NCI-H146 treated with DMSO at 0.1 percent for 48 hours (cell line): Measurements from ENCODE around the gene USP47.

ENCODE experiments used
- DNase-seq: peaks from one replicate; lab custom pipeline; 2025; ENCODE audit not compliant: unreplicated experiment; lab: John Stamatoyannopoulos, UW

Gene USP47, protein sequence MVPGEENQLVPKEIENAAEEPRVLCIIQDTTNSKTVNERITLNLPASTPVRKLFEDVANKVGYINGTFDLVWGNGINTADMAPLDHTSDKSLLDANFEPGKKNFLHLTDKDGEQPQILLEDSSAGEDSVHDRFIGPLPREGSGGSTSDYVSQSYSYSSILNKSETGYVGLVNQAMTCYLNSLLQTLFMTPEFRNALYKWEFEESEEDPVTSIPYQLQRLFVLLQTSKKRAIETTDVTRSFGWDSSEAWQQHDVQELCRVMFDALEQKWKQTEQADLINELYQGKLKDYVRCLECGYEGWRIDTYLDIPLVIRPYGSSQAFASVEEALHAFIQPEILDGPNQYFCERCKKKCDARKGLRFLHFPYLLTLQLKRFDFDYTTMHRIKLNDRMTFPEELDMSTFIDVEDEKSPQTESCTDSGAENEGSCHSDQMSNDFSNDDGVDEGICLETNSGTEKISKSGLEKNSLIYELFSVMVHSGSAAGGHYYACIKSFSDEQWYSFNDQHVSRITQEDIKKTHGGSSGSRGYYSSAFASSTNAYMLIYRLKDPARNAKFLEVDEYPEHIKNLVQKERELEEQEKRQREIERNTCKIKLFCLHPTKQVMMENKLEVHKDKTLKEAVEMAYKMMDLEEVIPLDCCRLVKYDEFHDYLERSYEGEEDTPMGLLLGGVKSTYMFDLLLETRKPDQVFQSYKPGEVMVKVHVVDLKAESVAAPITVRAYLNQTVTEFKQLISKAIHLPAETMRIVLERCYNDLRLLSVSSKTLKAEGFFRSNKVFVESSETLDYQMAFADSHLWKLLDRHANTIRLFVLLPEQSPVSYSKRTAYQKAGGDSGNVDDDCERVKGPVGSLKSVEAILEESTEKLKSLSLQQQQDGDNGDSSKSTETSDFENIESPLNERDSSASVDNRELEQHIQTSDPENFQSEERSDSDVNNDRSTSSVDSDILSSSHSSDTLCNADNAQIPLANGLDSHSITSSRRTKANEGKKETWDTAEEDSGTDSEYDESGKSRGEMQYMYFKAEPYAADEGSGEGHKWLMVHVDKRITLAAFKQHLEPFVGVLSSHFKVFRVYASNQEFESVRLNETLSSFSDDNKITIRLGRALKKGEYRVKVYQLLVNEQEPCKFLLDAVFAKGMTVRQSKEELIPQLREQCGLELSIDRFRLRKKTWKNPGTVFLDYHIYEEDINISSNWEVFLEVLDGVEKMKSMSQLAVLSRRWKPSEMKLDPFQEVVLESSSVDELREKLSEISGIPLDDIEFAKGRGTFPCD (N-terminal part only)

DNA sequence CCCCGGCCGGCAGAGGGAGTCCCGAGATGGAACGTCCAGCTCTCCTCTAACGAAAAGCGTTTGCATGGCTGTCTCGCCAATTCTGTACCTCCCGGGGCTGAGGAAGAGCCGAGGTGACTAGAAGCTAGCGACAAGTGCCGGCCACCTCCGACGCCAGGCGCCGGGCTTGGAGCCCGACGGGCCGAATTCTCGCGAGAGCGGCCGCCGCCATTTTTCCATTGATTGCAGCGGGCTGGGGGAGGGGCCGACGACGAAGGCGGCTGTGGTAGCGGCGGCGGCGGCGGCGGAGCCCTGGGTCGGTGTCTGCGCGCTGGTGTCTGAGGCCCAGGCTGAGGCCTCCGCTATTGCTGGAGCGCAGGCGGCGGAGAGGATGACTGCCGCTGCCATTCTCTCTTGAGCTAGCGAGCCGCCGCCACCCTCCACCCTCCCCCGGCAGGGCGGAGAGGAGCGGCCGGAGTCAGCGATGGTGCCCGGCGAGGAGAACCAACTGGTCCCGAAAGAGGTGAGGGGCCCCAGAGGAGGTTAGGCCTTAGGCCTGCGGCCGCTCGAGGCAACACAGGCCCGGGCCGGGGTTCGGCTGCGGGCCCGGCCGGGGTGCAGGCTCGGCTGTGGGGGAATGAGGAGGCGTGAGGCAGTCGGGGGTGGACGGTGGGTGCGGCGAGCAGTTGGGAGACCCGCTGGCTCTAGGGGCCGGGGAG, at the start of gene USP47:
TSS of gene USP47 (plus strand) at position 250 of the 698 bp plus-strand sequence. CDS start at position 464, 214 bp downstream.
- DNase-seq, result peak; percentile 67

DNA sequence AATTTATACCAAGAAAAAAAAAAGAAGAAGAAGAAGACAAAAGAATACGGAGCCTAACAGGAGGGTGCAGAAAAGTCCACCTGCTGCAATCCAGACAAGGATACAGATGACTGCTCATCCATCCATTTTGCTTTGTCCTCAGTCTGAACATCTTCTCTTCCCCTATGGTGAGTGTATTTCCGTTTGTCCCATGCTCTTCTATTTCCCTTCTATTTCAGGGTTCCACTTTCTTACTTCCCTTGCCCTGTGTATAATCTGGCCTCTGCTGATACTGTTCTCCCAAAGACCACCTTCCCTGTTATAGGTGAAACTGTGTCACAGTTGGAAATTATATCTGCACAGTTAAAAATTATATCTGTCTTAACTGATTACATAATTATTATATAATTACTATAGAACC, 48.7 kb upstream of the USP47 start:
- peak; percentile 13 for DNase-seq

DNA sequence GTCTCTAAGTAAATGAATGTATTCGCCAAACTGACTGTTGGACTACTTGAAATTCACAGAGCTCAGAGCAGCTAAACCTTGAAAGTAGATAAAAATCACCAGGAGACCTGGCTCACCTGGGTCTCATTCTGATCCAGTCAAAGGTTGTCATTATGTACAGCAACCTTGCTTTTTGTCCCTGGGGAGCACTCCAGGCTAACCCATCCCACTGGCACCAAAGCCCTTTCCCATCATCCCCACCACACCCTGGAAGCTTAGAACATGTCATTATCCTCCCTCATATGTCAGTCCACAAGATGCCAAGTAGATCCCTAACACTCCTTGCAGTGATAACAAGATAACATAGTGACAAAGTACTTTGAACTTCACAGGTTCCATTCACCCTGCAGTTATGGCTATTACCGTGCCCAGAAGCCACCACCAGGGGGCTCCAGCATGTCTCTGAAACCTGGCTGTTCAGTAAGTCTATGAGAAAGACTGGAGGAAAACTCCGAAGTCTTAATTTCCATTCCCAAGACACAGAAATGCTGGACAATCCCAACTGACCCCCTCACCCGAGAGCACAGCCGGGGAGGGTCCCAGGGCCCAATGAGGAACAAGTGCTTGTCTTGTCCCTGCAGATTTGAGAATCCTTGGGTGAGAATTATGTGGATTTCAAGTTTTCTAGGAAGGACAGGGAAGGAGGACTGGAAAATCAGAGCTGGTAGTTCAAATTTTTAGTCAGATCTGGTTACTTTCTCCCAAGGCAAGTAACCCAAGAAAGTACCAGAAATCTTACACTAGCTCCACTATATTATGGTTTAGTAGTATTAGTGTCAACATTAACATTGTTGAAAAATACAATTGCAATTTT, 43.0 kb upstream of the USP47 start:
- DNase-seq, result peak; percentile 24

DNA sequence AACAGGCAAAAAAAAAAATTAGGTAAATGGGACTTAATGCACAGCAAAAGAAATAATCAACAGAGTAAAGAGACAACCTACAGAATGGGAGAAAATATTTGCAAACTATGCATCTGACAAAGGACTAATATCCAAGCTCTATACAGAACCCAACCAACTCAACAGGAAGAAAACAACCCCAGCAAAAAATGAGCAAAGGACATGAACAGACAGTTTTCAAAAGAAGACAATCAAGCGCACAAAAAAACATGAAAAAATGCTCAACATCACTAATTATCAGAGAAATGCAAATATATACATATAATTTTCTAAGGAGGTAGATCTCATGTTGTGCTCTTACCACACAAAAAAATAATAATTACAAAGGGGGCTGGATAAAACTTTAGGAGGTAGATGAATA, 36.5 kb upstream of the USP47 start:
- no peak for DNase-seq

DNA sequence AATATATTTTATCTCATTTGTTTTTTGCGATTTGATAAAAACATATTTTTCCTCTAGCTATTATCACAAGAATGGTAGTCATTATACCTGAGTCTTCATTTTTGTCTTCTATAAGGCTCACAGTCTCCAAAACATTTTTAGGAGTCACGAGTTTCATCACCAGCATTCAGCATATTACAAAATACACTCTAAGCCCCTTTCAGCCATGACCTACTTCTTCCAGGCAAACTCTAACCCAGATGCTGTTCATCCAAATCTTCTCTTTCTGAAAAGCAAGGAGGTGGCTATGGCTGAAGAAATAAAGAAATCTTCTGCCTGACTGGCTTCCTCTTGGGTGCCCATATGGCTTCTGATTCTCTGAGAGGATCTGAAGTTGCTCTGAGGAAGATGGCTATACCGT, 35.7 kb upstream of the USP47 start:
- no peak for DNase-seq

DNA sequence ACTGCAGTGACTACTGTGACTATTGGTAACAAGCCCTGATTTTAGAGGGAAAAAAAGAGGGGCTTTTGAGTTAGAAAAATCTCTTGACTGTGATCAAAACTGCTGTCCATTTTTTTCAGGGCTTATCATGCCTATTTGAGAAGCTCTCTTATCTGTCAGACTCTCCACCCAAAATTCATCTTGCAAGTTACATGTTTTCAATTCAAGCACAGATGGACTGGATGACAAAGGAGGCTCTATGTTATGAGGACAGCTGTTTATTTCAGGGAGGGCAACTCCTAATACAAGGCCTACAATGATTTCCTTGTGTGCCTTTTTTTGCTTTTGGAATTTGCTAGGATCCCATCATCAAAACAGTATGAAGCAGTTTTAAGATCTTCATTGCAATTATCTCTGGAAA, 35.2 kb upstream of the USP47 start:
- DNase-seq, result no peak

DNA sequence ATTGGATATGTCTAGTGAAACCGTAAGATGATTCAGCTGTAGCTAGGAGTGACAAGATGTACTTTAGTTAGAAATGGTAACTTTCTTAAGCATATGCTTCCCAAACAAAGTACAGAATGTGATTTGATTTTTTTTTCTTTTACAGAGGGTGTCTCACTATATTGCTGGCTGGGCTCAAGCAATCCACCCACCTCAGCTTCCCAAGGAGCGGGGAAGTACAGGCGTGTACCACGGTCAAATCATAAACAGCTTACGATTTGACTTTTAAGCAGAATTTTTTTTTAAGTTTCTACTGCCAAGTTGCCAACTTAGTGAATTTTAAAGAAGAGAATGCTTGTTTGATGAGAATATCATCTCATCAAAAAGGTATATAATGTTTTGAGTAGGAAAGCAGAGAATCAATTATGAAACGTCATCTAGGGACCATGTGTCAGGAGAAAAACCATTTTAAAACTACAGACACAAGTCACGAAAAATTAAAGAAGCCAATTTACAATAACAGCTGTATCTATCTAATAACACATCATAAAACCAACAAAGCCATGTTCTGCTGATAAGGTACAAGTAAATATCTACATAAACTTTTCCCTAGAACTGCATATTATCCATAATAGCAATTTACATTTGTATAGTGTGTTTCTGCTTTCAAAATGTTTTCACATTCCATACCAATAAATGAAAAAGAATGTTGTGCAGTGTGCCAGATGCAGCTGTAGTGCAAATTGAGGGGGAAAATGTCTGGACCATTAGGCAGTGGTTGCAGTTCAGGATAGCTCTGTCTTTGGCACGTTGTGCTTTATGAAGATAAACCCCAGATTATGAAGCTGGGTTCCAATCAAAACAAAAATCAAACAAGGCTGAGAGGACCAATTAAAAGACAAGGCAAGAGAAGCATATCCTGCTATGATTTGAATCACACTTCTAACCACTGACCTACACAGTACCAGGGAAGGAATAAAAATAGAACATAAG, 33.7 kb upstream of the USP47 start:
- DNase-seq, result no peak

DNA sequence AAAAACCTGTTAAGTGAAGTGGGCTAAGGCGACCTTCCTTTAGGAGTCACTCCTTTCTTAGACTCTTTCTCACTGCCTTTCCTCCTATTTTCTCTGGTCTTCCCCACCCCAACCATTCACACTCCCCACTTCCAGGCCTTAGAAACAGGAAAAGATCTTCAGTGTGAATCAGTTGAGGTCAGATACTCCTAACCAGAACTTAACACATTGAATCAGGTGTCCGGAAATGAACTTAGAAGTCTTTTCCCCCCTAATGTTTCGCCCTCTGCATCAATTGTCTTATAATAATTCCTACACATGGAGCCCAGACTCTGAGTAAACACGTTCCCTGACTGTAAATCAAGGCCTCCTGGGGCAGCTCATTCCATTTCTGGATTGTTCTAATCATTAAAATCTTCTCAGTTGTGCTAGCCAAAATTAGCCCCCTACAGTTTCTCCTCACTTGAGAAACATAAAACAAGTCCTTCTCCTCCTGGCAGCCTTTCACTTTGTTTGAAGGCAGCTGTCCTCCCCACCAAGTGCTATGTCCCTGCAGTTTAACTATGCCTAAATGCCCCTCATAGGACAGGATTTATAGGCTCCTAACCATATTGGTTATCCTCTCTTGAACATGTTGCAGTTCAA, 32.7 kb upstream of the USP47 start:
- no peak for DNase-seq

DNA sequence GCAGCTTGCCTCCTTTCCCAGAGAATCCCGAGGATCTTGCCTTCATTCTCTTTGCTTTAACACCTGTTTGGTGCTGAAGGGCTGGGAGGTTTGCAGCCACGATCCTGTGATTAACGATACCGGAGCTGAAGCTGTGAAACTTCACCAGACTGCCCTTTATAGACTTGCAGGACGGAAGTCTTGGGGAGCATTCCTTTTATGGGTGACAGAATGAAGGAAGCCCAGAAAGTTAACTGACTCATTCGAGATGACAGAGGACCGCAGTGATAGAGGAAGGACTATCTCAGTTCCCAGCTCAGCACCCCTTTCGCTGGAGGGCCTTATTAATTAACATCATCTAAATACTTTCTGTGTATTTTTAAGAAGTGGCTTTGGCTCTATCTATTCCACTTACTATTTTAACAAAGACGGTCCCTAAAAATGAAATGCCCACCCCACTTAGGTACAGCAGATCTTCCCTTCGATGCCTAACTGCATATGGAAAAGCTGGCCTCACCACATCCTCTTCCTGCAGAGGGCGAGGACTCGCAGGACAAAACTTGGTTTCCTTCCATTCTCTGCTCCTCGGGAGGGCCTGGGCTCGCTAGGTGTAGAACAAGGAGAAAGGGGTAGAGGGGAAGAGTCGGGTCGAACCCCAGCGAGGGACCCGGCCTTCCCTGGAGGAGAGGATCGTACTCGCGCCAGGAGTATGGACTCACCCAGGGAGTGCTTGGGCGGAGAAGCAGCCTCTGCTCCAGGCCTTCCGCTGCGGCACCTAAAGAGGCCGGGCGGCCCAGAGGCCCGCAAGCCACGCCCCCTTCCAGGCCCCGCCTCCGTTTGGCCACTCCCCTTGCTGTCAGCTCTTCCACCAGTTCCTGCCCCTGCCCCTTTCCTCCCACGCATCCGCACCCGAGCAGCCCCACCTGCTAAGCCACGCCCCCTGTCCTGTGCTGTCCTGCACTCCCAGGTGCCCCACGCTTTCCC, 30.7 kb upstream of the USP47 start:
- no peak for DNase-seq

DNA sequence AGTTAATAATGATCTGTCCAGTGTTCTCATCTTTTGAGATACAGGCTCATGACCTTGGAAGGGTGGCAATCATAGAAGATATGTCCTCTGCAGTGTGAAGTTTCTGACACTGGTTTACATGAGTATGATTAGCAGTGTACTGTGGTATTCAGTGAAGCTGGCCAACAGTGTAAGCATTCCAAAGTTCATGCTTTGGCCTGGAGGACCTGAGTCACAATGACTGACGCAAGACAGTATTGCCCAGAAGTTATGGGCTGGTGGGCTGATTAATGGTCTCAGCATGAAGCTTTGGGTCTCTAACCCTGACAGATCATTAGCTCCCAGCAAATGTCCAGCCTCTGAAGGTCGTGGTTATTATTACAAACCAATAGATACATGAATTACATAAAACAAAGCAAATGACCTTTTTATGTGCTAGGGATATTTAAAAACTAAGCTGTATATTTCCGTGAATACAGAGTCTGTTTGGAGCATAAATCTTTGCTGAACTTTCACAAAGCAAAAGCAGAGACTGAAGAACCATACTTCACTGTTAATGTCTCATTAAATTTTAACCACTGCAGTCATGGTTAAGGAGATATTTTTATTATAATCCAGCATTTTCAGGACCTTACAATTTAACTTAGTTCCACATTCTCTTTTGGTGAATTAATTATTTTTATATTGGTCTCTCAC, 28.3 kb upstream of the USP47 start:
- no peak for DNase-seq

DNA sequence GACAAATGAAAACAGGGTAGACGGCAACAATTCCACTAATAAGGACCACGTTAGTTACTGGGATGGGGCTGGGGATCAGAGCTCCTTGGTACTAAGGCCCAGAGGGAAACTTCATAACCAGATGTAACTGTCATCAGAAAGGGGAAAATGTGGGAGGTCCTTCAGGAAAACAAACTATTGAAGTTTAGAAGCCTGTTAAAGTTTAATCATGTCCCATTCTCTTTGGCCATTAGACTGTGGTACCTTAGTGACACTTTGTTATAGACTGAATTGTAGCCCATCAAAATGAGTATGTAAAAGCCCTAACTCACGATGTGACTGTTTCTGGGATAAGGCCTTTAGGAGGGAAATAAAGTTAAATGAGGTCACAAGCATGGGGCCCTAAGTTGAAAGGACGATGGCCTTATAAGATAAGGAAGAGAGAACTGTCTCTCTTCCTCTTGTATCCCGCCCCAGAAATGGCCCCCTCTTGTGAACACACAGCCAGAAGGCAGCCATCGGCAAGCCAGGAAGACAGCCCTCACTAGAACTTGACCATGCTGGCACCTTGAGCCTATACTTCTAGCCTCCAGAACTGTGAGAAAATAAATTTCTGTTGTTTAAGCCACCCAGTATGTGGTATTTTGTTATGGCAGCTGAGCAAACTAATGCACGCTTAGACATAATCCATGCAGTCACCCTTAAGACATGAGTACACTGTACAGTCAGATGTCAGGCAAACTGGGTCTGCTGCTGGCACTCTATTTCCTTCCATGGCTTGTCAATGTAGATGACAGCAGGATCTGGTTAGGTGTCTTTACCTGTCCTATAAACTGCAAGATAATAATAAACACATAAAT, 26.9 kb upstream of the USP47 start:
- peak; percentile 11 for DNase-seq

DNA sequence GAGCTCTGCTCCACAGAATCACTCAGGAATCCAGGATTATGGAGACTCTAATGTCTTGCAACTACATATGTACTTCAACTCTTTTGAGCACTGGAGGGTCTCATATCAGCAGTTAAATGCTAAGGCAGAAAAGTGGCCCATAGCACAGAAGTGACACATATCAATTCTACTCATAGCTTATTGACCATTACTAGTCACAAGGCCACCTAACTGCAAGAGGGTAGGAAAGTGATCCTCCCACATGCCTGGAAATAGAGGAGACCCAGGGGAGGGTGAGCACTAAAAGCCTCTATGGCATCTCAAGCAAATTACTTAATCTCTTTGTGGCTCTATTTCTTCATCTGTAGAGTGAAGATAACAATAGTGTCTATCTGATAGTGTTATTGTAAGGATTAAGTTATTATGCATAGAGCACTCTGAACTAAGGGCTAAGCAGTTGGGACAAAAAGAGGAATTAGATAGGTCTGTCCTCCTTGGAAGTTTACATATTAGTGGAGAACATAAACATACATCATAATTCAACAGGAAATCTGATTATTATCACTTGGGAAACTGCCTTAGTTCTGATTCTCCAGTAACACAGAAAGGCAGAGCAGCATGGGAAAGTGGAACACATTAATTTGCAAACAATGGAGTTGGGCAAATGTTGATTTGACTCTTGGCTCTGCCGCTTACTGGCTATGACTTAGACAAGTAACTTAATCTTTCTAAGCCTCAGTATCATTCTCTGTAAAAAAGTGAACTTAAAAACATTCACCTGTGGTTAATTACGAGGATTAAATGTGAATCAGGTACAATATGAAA, 25.1 kb upstream of the USP47 start:
- no peak for DNase-seq

DNA sequence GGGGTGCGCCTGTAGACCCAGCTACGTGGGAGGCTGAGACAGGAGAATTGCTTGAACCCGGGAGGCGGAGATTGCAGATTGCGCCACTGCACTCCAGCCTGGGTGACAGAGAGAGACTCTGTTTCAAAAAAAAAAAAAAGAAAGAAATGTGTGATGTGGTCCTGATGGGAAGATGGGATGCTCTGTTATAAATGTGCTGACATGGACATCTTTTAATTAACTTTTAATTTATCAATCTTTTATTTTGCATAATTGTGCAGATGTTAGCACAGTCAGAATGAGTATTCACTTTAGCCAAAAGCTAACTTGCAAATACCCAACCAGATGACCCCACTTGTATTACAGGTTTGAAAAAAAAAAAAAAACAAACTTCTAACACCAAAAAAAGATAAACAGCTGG, 23.8 kb upstream of the USP47 start:
- no peak for DNase-seq

DNA sequence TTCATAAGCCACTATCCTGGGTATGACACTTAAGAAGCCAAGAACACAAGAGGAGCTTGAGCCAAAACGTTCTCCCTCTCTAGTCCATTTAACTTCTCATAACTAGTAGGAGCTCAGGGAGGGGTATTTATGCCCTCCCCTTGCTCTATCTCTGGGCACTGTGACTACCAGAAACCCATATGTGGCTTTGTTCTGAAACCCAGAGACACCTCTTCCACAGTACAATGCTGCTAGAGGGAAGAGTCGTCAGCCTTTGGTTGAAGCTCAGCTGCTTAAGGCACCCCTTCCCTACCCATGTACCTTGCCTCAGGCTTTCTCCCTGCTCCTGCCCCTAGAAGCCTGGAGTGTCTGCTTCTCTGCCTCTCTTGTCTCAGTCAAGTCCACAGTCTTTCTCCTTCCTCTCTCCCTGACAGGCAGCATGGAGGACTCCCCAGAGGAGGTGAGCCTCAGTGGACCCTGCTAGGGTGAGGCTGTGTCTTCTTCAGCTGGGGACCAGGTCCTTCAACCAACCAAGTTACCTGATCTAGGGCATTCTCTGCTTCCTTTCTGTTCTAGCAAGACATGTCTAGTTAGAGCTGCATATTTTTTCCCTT, 23.1 kb upstream of the USP47 start:
- no peak for DNase-seq
